Kidney (tissue), 14 donors: ENCODE data around the gene FAR2. TPM values are rescaled to one million over a fixed set of nuclear protein-coding genes. Genes with fewer than 3 reads are reported as not detected.
A peak's percentile ranks its signal among the peaks of the same experiment; 100 is the strongest.

Source experiments
- DNase-seq, 5 donors: peaks; one replicate each; pipeline ENCODE4 v3.0.0-alpha.2; 2013 to 2020
- FAIRE-seq: peaks from 2 replicates; lab custom pipeline; 2012; peaks lifted over from hg19 to GRCh38; lab: Jason Lieb, UNC
- H3K27ac ChIP-seq, 2 donors: one replicate each; pipeline ENCODE4 v1.7.0; 2013; ENCODE audit warnings: low read depth in 2 of 2, low read length in 2 of 2, inconsistent platforms in 1 of 2
- H3K27me3 ChIP-seq: one replicate; pipeline ENCODE4 v1.7.1; 2013; ENCODE audit warnings: low read length, inconsistent platforms; ENCODE audit not compliant: control insufficient read depth, insufficient read depth
- H3K36me3 ChIP-seq, 3 donors: one replicate each; pipeline versions ENCODE4 v1.7.0 to v1.7.1; 2013; ENCODE audit warnings: low read length in 3 of 3, control low read depth in 1 of 3, inconsistent platforms in 1 of 3; ENCODE audit not compliant: insufficient read depth in 3 of 3, control insufficient read depth in 2 of 3
- H3K4me1 ChIP-seq, 3 donors: one replicate each; pipeline versions ENCODE4 v1.7.0 to v1.7.1; 2013; ENCODE audit warnings: low read length in 3 of 3, inconsistent platforms in 1 of 3, low read depth in 1 of 3; ENCODE audit not compliant: control insufficient read depth in 2 of 3, insufficient read depth in 2 of 3
- H3K4me3 ChIP-seq, 3 donors: one replicate each; pipeline versions ENCODE4 v1.7.0 to v1.8.1; 2013; ENCODE audit warnings: low read length in 3 of 3, control low read depth in 1 of 3, inconsistent platforms in 1 of 3
- H3K9ac ChIP-seq, 3 donors: one replicate each; pipeline versions ENCODE4 v1.7.0 to v1.7.1; 2013; ENCODE audit warnings: low read length in 3 of 3, control low read depth in 1 of 3, inconsistent platforms in 1 of 3
- H3K9me3 ChIP-seq, 3 donors: one replicate each; pipeline versions ENCODE4 v1.7.0 to v1.7.1; 2013; ENCODE audit warnings: low read length in 3 of 3, control low read depth in 1 of 3, inconsistent platforms in 1 of 3; ENCODE audit not compliant: control insufficient read depth in 2 of 3, insufficient read depth in 1 of 3
- intact Hi-C: fragments of 100-400 bp; cut with DNase I; formaldehyde crosslinking; loops from one replicate; pipeline ENCODE4 v1.11.1; 2022
- polyA plus RNA-seq: library from polyadenylated mRNA; stranded (reverse); fragments of 350-450 nt; fragmentation: Illumina TruSeq; extraction: RNeasy Lipid Tissue Mini Kit (QIAGEN cat#74804); gene quantifications from one replicate; pipeline ENCODE4 v1.2.3, GENCODE V29; 2014; ENCODE audit warnings: low read depth, low replicate concordance; ENCODE audit not compliant: insufficient read depth
- total RNA-seq: library from RNA; stranded (reverse); fragmentation: NEBNext Ultra II Directional; extraction: Animal tissue kit (Norgen Biotek cat#: 25700); gene quantifications from one replicate; pipeline ENCODE4 v1.2.1, GENCODE V29; 2021
- TF ChIP-seq, protein P1 (sequence below): IDR thresholded peaks from 3 replicates; pipeline ENCODE4 v1.5.1; 2012; ENCODE audit warnings: mild to moderate bottlenecking, moderate library complexity, borderline replicate concordance; ENCODE audit not compliant: insufficient read depth; ENCODE audit errors: extremely low read depth
- donor health status: control.
- donor health status: control.
- donor health status: control.
- donor health status: control.
- donor health status: control.
- donor health status: DM: yes; HTN: yes; CAD: no.
- donor health status: Normal renal cell carcinoma (clear cell type).

Gene FAR2
- total and polyA plus RNA-seq, 2 donors from 2014 or later = 3.1 to 11.5 TPM

DNA sequence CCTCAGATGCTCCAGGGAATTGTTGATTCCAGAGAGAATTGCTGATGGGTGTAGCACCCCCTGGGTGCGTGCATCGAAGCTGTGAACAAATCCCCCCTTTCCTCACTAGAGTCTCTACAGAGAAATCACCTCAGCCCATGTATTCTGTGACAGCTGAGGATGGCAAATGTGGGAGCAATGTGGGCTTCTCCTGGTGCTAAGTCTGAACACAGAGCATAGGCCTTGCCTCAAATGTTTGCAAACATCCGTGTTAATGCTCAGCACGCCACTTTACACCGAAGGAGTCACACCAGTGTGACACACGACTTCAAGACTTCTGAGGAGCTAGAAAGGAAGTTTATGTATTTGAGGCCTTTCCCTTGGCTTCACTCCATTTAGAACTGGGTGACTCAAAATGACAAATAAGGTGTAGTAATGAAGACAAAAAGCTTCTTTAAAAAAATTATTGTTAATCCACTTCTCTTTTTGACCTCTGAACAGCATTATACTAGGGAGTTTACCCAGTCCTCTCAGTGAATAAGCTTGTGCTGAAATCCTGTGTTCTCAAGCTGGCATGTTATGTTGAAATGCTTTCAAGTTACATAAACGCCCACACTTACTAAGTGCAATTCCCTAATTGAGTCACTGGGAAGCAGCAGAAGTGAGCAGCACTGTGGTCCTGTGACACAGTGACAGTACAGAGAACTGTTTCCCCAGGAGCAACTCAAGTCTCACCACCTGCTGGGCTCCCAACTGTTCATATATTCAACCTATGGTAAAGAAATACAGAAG, 92.9 kb downstream of the FAR2 start:
- Histone ChIP-seq H3K4me1 (no peaks in the 10 kb centered on the region), H3K9ac (no peak overlapping the region), H3K9me3 (no peaks in the 10 kb centered on the region), H3K36me3 (no peaks in the 10 kb centered on the region), H3K4me3 (no peak overlapping the region), H3K27ac (no peak overlapping the region), H3K27me3 (no peaks in the 10 kb centered on the region)
- TF ChIP-seq, protein P1, sequence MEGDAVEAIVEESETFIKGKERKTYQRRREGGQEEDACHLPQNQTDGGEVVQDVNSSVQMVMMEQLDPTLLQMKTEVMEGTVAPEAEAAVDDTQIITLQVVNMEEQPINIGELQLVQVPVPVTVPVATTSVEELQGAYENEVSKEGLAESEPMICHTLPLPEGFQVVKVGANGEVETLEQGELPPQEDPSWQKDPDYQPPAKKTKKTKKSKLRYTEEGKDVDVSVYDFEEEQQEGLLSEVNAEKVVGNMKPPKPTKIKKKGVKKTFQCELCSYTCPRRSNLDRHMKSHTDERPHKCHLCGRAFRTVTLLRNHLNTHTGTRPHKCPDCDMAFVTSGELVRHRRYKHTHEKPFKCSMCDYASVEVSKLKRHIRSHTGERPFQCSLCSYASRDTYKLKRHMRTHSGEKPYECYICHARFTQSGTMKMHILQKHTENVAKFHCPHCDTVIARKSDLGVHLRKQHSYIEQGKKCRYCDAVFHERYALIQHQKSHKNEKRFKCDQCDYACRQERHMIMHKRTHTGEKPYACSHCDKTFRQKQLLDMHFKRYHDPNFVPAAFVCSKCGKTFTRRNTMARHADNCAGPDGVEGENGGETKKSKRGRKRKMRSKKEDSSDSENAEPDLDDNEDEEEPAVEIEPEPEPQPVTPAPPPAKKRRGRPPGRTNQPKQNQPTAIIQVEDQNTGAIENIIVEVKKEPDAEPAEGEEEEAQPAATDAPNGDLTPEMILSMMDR = no peak
- no peak for FAIRE-seq
- intact Hi-C loops = no loop called here
- peak in 1 of 5 donors; percentile 28 for DNase-seq

DNA sequence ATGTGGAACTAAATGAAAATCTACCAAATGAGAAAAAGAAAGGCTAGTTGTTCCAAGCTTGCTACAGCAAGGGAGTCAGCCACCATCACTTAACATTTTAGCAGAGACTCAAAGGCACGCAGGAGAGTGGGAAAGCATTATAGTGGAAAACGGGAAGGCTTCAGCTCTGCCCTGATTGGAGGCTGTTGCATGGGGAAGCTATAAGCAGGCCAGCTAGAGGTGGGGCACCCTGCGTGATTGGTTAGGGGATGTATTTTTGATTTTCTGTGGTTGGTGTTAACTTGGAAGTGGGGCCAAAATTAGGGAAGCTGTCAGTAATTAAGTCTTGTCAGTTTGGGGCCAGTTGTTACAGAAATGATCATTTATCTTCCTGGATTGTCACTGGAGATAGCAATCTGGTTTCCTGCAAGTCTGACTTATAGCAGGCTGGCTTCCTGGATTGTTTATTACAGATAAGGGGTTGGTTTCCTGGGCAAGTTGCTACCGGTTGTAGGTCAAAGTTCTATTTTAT, 93.9 kb downstream of the FAR2 start:
- intact Hi-C loops = no loop called here
- FAIRE-seq (no peak), DNase-seq (no peak)
- H3K36me3 ChIP-seq = no peaks in the 10 kb centered on the region
- no peak overlapping the region for H3K9ac ChIP-seq
- no peak overlapping the region for H3K4me3 ChIP-seq
- TF ChIP-seq, protein P1 = no peak
- no peak overlapping the region for H3K27ac ChIP-seq
- no peaks in the 10 kb centered on the region for H3K27me3 ChIP-seq
- H3K4me1 ChIP-seq = no peaks in the 10 kb centered on the region
- H3K9me3 ChIP-seq = no peaks in the 10 kb centered on the region

DNA sequence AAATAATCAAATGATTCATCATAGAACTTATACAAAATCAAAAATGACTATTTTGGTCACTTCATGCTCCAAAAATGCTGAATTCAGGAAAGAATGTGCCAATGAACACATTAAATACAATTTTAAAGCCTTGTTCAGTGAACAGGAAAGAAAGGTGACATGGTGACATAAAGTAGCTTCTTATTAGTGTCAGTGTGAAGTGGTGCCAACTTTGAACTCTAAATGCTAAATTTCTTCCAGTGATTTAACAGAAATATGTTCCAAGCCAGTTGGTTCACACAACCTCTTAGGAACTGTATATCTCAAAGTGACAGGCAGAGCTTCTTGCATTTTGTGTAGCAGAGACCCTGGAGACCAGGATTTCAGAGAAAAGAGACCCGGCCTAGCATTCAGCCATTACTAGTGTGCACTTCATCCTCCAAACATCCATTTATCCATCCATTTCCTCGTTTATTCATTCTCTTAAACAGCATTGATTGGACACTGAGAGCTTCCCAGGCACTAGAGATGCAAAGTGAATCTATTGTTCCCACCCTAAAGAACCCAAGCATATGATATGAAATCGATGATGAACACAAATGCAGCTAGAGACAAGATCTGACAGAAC, 95.2 kb downstream of the FAR2 start:
- Histone ChIP-seq H3K36me3 (no peaks in the 10 kb centered on the region), H3K27ac (no peak overlapping the region), H3K4me1 (no peaks in the 10 kb centered on the region), H3K4me3 (no peak overlapping the region), H3K27me3 (no peaks in the 10 kb centered on the region), H3K9ac (no peak overlapping the region), H3K9me3 (no peaks in the 10 kb centered on the region)
- TF ChIP-seq, protein P1 = no peak
- no peak for FAIRE-seq
- DNase-seq = no peak
- intact Hi-C loops = no loop called here
